Dermis blood vessel endothelial cell (primary cell): ENCODE measurements around the gene RRH. TPM values are rescaled to one million over a fixed set of nuclear protein-coding genes. Genes with fewer than 3 reads are reported as not detected.
"Not testable (repeated sequence)": the region's sequence is repeated elsewhere in the genome, so short reads cannot be mapped to it uniquely, and the experiment has no call there.

Experiments
- DNase-seq: peaks from one replicate; pipeline ENCODE4 v3.0.0; 2010
- total RNA-seq: library from RNA; depleted of rRNA; stranded (reverse); fragments of >200 nt; gene quantifications from 2 replicates; pipeline ENCODE4 v1.2.3, GENCODE V29; 2014

Gene RRH, protein sequence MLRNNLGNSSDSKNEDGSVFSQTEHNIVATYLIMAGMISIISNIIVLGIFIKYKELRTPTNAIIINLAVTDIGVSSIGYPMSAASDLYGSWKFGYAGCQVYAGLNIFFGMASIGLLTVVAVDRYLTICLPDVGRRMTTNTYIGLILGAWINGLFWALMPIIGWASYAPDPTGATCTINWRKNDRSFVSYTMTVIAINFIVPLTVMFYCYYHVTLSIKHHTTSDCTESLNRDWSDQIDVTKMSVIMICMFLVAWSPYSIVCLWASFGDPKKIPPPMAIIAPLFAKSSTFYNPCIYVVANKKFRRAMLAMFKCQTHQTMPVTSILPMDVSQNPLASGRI
- not detected in 2 replicates for total RNA-seq

GRCh38 chr4:109827672-109828071 is at the start of gene RRH:
TSS of gene RRH (plus strand) at chr4:109827972. CDS start at chr4:109828028, 56 bp downstream.
- no peak for DNase-seq

DNA sequence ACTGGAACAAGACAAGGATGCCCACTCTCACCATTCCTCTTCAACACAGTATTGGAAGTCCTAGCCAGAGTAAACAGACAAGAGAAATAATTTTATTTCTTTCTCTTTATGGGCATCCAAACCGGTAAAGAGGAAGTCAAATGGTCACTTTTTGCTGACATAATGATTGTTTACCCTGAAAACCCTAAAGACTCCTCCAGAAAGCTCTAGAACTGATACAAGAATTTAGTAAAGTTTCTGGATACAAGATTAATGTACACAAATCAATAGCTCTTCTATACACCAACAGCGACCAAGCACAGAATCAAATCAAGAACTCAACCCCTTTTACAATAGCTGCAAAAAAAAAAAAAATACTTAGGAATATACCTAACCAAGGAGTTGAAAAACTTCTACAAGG is 45.7 kb upstream of the RRH start:
- DNase-seq, result not testable (repeated sequence)

DNA sequence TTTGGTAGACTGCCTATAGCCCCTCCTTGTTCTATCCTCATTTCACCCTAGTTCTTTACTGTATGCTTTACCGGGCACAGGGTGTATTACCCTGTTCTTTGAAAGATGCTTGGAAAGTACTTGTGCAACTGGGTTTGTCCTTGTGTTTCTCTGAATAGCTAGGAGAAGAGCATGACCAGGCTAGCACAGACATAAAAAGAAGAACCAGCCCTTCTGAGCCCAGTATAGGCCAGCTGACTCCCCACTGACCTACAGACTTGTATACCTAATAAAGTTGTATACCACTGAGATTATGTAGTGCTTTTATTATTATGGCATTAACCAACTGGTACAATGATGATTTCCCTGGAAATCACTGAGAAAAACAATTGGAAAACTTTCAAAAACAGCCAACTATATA is 40.9 kb upstream of the RRH start:
- no peak for DNase-seq

DNA sequence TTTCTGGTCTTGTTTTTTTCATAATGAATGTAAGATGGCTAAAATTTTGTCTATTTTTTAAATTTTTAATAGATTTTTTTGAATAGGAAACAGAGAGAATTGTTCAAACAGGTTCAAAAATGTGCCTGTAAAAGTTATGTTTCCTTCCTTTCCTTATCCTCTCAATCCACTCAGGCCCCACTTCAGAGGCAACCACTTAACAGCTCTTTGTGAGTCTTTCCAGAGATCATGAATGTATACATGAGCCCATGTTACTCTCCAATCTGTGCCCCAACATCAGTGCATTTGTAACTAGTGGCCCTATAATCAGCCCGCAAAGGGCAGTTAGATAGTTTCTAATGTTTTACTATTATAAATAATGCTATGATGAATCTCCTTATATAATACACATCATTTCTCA is 40.0 kb upstream of the RRH start:
- no peak for DNase-seq

DNA sequence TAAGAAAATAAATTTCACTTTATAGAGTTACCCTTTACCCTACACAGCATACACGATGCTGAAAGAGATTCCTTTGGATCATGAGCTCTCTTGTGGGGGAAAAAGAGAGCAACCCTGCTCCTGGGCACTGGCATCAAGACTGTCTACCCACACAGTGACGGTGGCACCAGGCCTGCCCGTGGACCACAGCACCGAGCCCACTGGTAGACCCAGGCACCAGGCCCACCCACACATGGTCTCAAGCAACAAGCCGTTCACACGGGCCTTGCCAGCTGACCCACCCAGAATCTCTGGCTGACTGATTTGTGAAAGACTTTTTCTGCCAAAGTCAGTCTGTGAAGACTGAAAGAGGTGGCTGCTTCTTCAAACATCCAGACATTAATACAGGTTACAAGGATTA is 32.7 kb upstream of the RRH start:
- no peak for DNase-seq

- DNase-seq, result no peak
Observed at GRCh38 chr4:109798866-109799265, 28.9 kb upstream of the RRH start.

DNA sequence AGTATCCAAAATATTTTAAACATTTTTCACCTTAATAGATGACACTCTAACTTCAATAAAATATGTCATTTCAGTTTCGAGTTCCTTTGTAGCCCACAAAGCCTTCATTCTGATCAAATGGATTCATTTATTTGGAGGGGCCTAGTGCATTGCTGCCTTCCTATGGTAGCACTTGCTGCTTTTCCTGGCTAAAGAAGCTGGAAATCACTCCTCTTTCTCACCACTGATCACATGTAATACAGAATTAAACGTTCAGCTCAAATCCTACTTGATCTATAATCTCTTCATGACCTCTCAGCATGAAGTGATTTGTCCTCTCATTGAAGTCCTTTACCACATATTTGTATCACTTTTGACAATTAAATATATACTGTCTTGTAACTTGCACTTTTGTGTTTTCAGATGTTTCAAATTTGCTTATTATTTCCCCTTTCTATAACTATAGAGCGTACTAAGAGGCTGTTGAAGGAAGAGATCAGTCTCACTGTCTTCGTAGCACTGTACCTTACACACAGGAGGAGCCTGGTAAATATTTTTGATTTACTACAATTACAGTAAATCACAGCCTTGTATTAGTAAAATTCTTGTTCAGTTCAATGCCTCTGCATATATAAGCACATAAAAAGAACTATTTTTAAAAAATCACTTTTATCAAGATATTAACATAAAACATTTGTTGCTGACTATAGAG is 26.5 kb upstream of the RRH start:
- peak; percentile 40 for DNase-seq

GRCh38 chr4:109801895-109802319 is 25.9 kb upstream of the RRH start, which contains the start of gene CFI:
TSS of gene CFI (minus strand) at chr4:109801999. CDS start at chr4:109801971, 28 bp downstream.
- DNase-seq, result peak; percentile 83

DNA sequence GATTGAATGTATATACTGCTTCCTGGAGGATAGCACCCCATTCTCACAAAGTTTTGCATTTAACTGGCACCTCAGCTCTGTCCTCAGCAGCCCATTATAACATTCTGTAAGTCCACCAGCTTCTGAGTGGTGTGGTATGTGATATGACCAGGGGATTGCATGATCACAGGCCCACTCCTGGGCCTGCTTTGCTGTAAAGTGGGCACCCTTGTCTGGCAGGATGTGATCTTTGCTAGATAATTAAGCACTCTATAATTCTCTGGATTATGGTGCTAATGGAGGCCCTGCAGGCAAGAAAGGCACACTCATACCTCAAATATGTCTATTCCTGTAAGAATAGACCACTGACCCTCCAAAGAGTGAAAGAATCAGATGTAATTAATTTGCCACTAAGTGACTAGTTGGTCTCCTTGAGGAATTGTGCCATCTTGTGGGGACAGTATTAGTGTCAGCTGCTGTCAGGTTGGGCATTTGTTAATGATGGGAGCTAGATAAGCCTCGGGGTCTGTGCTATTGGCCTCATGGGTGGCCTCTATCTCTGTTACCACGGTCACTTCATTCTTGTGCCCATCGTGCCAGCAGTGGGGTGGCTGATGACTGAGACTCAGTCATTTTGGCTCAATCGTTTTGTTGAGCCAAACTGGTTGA is 23.7 kb upstream of the RRH start:
- peak; percentile 81 for DNase-seq

- no peak for DNase-seq
Observed at GRCh38 chr4:109809655-109810054, 18.1 kb upstream of the RRH start.

GRCh38 chr4:109810552-109811387 is 17.0 kb upstream of the RRH start:
- DNase-seq, result no peak

DNA sequence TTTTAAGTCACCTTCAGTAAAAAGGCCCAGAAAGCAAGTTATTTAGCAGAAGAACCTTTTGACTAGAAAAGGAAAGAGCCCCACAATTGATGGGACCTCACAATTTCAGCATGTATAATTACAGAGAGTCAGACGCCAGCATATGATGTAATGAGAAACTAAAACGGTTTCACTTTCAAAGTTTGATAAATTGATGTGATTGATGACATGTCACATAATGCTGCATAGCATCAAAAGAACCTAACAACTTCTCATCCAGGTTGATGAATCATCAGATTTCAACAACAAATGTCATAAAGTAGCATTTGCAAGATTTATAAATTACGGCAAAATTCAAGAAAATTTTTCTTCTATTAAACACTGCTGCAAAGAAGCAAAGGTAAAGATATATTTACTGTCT is 16.1 kb upstream of the RRH start:
- DNase-seq, result no peak

DNA sequence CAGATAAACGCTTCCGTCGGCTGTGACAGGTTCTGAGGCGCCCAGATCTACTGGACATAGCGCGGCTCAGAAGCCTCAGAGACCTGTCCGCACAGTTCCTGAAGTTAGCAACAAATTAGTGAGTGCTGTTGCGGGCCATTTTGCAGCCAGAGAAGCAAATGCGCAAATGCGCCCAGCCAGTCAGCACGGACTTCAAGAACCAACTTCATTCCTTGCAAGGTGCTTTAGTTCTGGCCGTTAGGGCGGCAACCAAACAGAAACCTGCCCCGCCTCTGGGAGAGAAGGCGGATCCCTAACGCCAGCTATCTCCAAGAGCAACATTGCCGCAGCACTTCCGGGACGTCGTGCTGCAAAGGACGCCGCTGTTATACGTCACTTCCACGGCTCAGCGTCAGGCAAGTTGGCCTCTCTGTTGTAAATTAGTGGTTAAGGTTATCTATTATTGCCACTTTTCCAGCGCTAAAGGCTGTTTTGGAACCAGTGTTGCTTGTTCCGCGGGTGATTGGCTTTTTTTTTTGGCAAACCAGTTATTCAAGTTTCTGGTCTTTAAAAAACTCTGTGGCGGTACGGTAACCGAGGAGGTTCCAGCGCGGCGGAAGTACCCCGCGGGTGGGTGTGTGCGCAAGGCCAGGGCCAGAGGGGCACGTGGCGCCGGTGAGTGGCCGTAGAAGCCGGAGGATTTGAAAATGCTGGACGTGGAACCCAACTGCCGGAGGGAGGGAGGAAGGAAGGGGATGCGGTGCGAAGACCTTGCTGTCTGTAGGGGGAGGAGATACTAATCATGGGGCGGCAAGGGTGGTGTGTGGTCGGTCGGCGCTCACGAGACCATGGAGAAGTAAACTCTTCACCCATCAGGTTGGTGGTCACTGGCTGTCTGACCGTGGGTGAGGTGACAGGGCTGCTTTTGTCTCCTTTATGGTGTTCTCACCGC is 12.4 kb upstream of the RRH start, which contains the start of gene GAR1:
GAR1 (plus strand) TSS at position 612 of the 931 bp plus-strand sequence. CDS start 403 bp downstream, outside the sequence.
- DNase-seq, result peak; percentile 96

DNA sequence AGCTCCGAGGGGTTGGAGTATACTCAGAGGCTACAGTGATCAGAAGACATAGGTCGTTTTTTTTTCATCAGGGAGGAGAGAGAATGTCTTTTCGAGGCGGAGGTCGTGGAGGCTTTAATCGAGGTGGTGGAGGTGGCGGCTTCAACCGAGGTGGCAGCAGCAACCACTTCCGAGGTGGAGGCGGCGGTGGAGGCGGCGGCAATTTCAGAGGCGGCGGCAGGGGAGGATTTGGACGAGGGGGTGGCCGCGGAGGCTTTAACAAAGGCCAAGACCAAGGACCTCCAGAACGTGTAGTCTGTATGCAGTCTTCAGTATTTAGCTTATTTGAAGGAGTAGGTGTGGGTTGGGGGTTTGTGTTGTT is 11.7 kb upstream of the RRH start:
- peak; percentile 20 for DNase-seq

DNA sequence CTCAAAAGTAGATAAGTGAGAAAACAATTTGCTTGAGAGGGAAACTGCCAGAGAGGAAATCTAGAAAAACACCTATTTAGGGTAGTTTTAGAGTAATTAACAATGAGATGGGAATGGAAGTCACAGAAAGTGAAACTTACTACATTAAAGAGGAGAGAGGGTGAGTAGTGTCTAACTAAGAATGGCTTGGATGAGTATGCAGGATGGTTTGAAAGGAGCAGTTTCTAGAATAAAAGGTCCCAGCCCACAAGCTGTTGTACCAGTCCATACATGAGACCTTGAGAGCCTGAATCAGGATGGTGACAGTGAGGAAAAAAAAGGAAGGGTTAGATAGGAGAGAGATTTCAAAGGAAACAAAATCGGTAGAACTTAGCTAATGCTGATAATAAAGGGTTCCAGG is 10.9 kb upstream of the RRH start:
- DNase-seq, result no peak

DNA sequence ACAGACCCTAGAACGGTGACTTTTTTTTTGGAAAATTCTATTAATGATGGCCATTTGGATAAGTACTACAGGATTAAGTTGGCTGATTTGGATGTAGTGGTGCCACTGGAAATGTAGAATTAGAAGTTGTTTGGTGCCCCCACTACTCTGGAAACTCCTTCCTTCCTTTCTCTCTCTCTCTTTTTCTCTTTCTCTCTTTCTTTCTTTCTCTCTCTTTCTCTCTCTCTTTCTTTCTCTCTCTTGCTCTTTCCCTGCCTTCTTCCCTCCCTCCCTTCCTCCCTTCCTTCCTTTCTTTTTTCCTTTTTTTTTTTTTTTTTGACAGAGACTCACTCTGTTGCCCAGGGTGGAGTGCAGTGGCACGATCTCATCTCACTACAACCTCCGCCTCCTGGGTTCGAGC is 9.5 kb upstream of the RRH start:
- DNase-seq, result no peak

GRCh38 chr4:109820563-109820962 is 7.2 kb upstream of the RRH start:
- peak; percentile 21 for DNase-seq

GRCh38 chr4:109821185-109821584 is 6.6 kb upstream of the RRH start:
- no peak for DNase-seq

GRCh38 chr4:109826719-109827118 is 1.1 kb upstream of the RRH start:
- peak; percentile 43 for DNase-seq

- no peak for DNase-seq
Observed at GRCh38 chr4:109833756-109834155, 6.0 kb downstream of the RRH start.

DNA sequence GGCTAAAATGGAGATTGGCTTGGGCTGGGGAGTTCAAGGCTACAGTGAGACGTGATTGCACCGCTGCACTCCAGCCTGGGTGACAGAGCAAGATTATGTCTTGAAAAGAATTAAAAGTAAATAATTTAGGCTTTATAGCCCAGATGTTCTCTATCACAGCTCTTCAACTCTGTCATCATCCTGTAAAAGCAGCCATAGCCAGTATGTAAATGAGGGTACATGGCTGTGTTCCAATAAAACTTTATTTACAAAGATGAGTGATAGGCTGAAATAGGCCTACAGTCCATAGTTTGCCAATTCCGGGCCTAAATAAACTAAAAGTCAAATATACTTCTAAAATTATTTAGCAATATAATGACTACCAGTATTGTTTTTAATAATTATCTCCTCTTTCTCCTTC is 9.2 kb downstream of the RRH start:
- DNase-seq, result no peak
